SK-N-SH (cell line): ENCODE measurements around the gene TBCD. TPM values are rescaled to one million over a fixed set of nuclear protein-coding genes. Genes with fewer than 3 reads are reported as not detected.

Experiments used
- CTCF ChIA-PET: fragments of 300-600, 350-600 bp; formaldehyde crosslinking; extraction: SDS; loops from one replicate; lab custom pipeline; 2021; lab: Yijun Ruan, JAX
- POLR2A ChIA-PET: fragments of 350-600 bp; sonication (Branson Sonifier 250); formaldehyde crosslinking; extraction: SDS; loops from one replicate; lab custom pipeline; 2020; ENCODE audit warnings: antibody characterized with exemption, inconsistent platforms; lab: Yijun Ruan, JAX
- DNase-seq: peaks from one replicate; pipeline ENCODE4 v3.0.0; 2012
- H2AFZ ChIP-seq: fragments of 200-600 bp; sonication (generic); 2 replicates; pipeline ENCODE4 v1.8.1; 2016; ENCODE audit warnings: antibody characterized with exemption, mild to moderate bottlenecking, low read depth
- H3F3A ChIP-seq: fragments of 200-600 bp; sonication (generic); replicated peaks from 2 replicates; pipeline ENCODE3; 2016; ENCODE audit warnings: antibody characterized with exemption, mild to moderate bottlenecking; ENCODE audit not compliant: insufficient read depth
- H3K27ac ChIP-seq, 2 experiments: fragments of 200-500 bp in 1 of 2; fragments of 200-600 bp in 1 of 2; sonication (Bioruptor generic) in 1 of 2; sonication (generic), shearing (Covaris generic) in 1 of 2; 2 replicates each; pipeline versions ENCODE4 v1.5.1 to v1.6.1; 2014 to 2016; ENCODE audit warnings: low read depth in 2 of 2, inconsistent platforms in 1 of 2, low read length in 1 of 2, mild to moderate bottlenecking in 1 of 2, mixed read lengths in 1 of 2
- H3K27me3 ChIP-seq: fragments of 200-600 bp; sonication (generic), shearing (Covaris generic); 2 replicates; pipeline ENCODE4 v1.6.1; 2016; ENCODE audit warnings: mixed run types; ENCODE audit not compliant: insufficient read depth
- H3K36me3 ChIP-seq, 2 experiments: fragments of 200-500 bp in 1 of 2; fragments of 200-600 bp in 1 of 2; sonication (Bioruptor generic) in 1 of 2; sonication (generic) in 1 of 2; replicated peaks in 1 of 2; 2 replicates each; pipeline versions ENCODE3 to v1.5.1; 2014 to 2016; ENCODE audit warnings: low read length in 1 of 2, mild to moderate bottlenecking in 1 of 2; ENCODE audit not compliant: insufficient read depth in 2 of 2, control insufficient read depth in 1 of 2
- H3K4me1 ChIP-seq, 2 experiments: fragments of 200-500 bp in 1 of 2; fragments of 200-600 bp in 1 of 2; sonication (Bioruptor generic) in 1 of 2; sonication (generic), shearing (Covaris generic) in 1 of 2; 2 replicates each; pipeline versions ENCODE4 v1.5.1 to v1.6.1; 2014 to 2016; ENCODE audit warnings: low read depth in 1 of 2, low read length in 1 of 2, mixed run types in 1 of 2; ENCODE audit not compliant: insufficient read depth in 2 of 2, control insufficient read depth in 1 of 2
- H3K4me2 ChIP-seq: fragments of 200-600 bp; sonication (generic), shearing (Covaris generic); 2 replicates; pipeline ENCODE4 v1.6.1; 2017; ENCODE audit warnings: mixed run types
- H3K4me3 ChIP-seq, 2 experiments: fragments of 200-500 bp in 1 of 2; fragments of 200-600 bp in 1 of 2; sonication (Bioruptor generic) in 1 of 2; sonication (generic), shearing (Covaris generic) in 1 of 2; 2 replicates each; pipeline versions ENCODE4 v1.5.1 to v1.8.1; 2014 to 2016; ENCODE audit warnings: low read depth in 2 of 2, inconsistent platforms in 1 of 2, low read length in 1 of 2, mild to moderate bottlenecking in 1 of 2, mixed read lengths in 1 of 2, moderate library complexity in 1 of 2
- H3K79me2 ChIP-seq: fragments of 200-600 bp; sonication (generic); 2 replicates; pipeline ENCODE4 v1.8.1; 2017; ENCODE audit warnings: mild to moderate bottlenecking; ENCODE audit not compliant: insufficient read depth
- H3K9ac ChIP-seq: fragments of 200-600 bp; sonication (generic); 2 replicates; pipeline ENCODE4 v1.6.1; 2017; ENCODE audit warnings: mixed run types
- H3K9me2 ChIP-seq: fragments of 200-600 bp; sonication (generic); 2 replicates; pipeline ENCODE4 v1.6.1; 2017; ENCODE audit warnings: mixed run types
- H3K9me3 ChIP-seq: fragments of 200-600 bp; sonication (generic); 2 replicates; pipeline ENCODE4 v1.6.1; 2017; ENCODE audit warnings: mixed run types, mild to moderate bottlenecking, moderate library complexity
- H4K20me1 ChIP-seq: fragments of 200-600 bp; sonication (generic); 2 replicates; pipeline ENCODE4 v1.6.1; 2017; ENCODE audit warnings: mild to moderate bottlenecking, mixed run types; ENCODE audit not compliant: insufficient read depth
- CHD2 ChIP-seq: fragments of 150-350 bp; IDR thresholded peaks from 2 replicates; pipeline ENCODE4 v1.6.1; 2018; ENCODE audit warnings: low read length; ENCODE audit not compliant: partially characterized antibody
- EP300 ChIP-seq, 2 experiments: IDR thresholded peaks; 2 replicates each; pipeline versions ENCODE4 v1.4.0 to v1.6.1; 2012; ENCODE audit warnings: borderline replicate concordance in 1 of 2, low read depth in 1 of 2, low read length in 1 of 2
- FOXJ3 ChIP-seq: sonication (generic); formaldehyde crosslinking; IDR thresholded peaks from 2 replicates; pipeline ENCODE4 v1.5.1; 2020; ENCODE audit warnings: mild to moderate bottlenecking, missing genetic modification reagents
- GABPA ChIP-seq: IDR thresholded peaks from 2 replicates; pipeline ENCODE4 v1.4.0; 2012; ENCODE audit warnings: low read depth, mild to moderate bottlenecking
- JUND ChIP-seq: IDR thresholded peaks from 2 replicates; pipeline ENCODE4 v1.4.0; 2012
- MXI1 ChIP-seq: IDR thresholded peaks from 2 replicates; pipeline ENCODE4 v1.6.1; 2012; ENCODE audit warnings: mild to moderate bottlenecking, low read depth, low read length, improper control_type of control experiment
- NFIC ChIP-seq: IDR thresholded peaks from 2 replicates; pipeline ENCODE4 v1.4.0; 2012; ENCODE audit warnings: borderline replicate concordance
- NRF1 ChIP-seq: IDR thresholded peaks from 2 replicates; pipeline ENCODE4 v1.6.1; 2012; ENCODE audit warnings: low read depth, mild to moderate bottlenecking, low read length
- RAD21 ChIP-seq: IDR thresholded peaks from 2 replicates; pipeline ENCODE4 v1.6.1; 2012; ENCODE audit warnings: mild to moderate bottlenecking, low read length
- RCOR1 ChIP-seq: fragments of 150-350 bp; IDR thresholded peaks from 2 replicates; pipeline ENCODE4 v1.6.1; 2017; ENCODE audit warnings: antibody characterized with exemption, low read length
- SMC3 ChIP-seq: IDR thresholded peaks from 2 replicates; pipeline ENCODE4 v1.6.1; 2012; ENCODE audit warnings: low read depth, low read length, improper control_type of control experiment
- TAF1 ChIP-seq: IDR thresholded peaks from 2 replicates; pipeline ENCODE4 v1.6.1; 2012; ENCODE audit warnings: low read depth, mild to moderate bottlenecking, low read length, moderate library complexity, borderline replicate concordance
- WGBS: methylation state at CpG from one replicate; pipeline ENCODE4 v1.1.6; 2017; ENCODE audit warnings: low lambda C conversion rate; 5-methylcytosine and 5-hydroxymethylcytosine counted together
- polyA plus RNA-seq, 3 experiments: library from polyadenylated mRNA; depleted of rRNA; stranded (reverse); fragments of >200 nt; gene quantifications; 2 replicates each; pipeline ENCODE4 v1.2.3, GENCODE V29; 2012
- TF ChIP-seq, protein P1 (sequence below): IDR thresholded peaks from 2 replicates; pipeline ENCODE4 v1.6.1; 2012; ENCODE audit warnings: mild to moderate bottlenecking, low read depth, low read length, moderate library complexity
- TF ChIP-seq, protein P2 (sequence below): IDR thresholded peaks from 2 replicates; pipeline ENCODE4 v1.4.0; 2012; ENCODE audit warnings: low read depth, borderline replicate concordance
- TF ChIP-seq, protein P3 (sequence below): IDR thresholded peaks from 2 replicates; pipeline ENCODE4; 2012

The TBCD gene
- polyA plus RNA-seq, 1 of the 3 experiments (the other 2 are of a cell fraction), result 107 TPM

DNA sequence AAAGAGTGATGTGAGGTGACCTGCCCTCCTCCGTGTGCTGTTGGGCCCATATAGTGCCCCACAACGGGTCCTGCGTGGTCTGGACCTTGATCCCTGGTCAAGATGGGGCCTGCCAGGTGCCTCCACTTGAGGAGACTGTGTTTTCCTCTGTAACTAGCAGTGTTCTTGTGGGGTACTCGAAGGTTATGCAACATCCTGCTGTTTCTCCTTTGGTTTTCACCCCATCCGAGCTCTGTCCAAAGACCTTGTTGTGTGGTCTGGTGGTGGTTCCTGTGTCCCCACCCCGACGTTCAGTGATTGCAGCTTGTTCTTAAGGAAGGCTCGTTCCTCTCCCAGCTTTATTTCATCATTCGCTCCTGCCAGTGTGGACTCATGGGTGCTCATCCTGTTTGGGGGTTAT is 126.7 kb downstream of the TBCD start:
- no peaks in the 10 kb centered on the region for H3K27me3 ChIP-seq
- no peaks in the 10 kb centered on the region for H3K36me3 ChIP-seq
- H3K9ac ChIP-seq, result no peak overlapping the region
- H3K4me2 ChIP-seq, result no peak overlapping the region
- TF ChIP-seq RCOR1 (no peak), NRF1 (no peak), SMC3 (no peak), JUND (no peak)
- TF ChIP-seq, protein P1, sequence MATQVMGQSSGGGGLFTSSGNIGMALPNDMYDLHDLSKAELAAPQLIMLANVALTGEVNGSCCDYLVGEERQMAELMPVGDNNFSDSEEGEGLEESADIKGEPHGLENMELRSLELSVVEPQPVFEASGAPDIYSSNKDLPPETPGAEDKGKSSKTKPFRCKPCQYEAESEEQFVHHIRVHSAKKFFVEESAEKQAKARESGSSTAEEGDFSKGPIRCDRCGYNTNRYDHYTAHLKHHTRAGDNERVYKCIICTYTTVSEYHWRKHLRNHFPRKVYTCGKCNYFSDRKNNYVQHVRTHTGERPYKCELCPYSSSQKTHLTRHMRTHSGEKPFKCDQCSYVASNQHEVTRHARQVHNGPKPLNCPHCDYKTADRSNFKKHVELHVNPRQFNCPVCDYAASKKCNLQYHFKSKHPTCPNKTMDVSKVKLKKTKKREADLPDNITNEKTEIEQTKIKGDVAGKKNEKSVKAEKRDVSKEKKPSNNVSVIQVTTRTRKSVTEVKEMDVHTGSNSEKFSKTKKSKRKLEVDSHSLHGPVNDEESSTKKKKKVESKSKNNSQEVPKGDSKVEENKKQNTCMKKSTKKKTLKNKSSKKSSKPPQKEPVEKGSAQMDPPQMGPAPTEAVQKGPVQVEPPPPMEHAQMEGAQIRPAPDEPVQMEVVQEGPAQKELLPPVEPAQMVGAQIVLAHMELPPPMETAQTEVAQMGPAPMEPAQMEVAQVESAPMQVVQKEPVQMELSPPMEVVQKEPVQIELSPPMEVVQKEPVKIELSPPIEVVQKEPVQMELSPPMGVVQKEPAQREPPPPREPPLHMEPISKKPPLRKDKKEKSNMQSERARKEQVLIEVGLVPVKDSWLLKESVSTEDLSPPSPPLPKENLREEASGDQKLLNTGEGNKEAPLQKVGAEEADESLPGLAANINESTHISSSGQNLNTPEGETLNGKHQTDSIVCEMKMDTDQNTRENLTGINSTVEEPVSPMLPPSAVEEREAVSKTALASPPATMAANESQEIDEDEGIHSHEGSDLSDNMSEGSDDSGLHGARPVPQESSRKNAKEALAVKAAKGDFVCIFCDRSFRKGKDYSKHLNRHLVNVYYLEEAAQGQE, result no peak
- peaks cover 27% of the 10 kb centered on the region; the same call in 1 of the 2 replicates for H3K79me2 ChIP-seq
- POLR2A ChIA-PET, result no interaction called here
- H3K27ac ChIP-seq, result no peak overlapping the region
- H3K9me2 ChIP-seq, result no peaks in the 10 kb centered on the region
- H3K4me1 ChIP-seq, result peaks cover 0 to 34% of the 10 kb centered on the region in 2 experiments; a peak in 1 of 4 replicates
- no peak for DNase-seq
- 85% methylated on average over 9 of the region's 9 CpGs for WGBS
- CTCF ChIA-PET, result interaction anchor here (1.0 kb wide), 1 partner anchor 96 kb away, joined by 3 read pairs; no protein-coding TSS in a partner anchor
- no peak overlapping the region for H2AFZ ChIP-seq
- H3F3A ChIP-seq, result peaks cover 8% of the 10 kb centered on the region
- H3K4me3 ChIP-seq, result no peak overlapping the region
- H4K20me1 ChIP-seq, result no peaks in the 10 kb centered on the region
- H3K9me3 ChIP-seq, result no peaks in the 10 kb centered on the region

DNA sequence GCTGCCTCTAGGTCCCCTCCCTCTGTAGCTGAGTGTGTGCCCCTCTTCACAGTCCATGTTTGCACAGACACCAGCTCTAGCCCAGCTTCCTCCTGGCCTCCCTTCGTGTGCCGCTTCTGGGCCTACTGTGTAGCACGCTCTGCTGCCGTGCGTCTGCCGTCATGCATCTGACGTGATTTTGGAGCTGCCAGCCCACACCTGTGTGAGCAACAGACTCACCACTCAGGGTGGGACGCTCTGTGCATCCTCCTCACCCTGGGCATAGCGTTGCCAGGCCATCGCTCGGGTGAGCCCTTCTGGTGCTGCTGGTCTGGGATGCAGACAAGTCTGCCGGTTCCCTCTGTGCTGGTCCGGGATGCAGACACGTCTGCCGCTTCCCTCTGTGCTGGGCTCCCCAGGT is 127.4 kb downstream of the TBCD start:
- Histone ChIP-seq H3K79me2 (peaks cover 27% of the 10 kb centered on the region; the same call in 1 of the 2 replicates), H3K4me2 (no peak overlapping the region), H3K9ac (no peak overlapping the region), H3K36me3 (no peaks in the 10 kb centered on the region), H3K4me1 (peaks cover 0 to 42% of the 10 kb centered on the region in 2 experiments; a peak in 1 of 4 replicates), H3K9me3 (no peaks in the 10 kb centered on the region), H3K27ac (no peak overlapping the region; a peak in 1 of 4 replicates), H3K4me3 (no peak overlapping the region), H3F3A (peaks cover 8% of the 10 kb centered on the region), H2AFZ (no peak overlapping the region), H4K20me1 (no peaks in the 10 kb centered on the region), H3K27me3 (no peaks in the 10 kb centered on the region), H3K9me2 (no peaks in the 10 kb centered on the region)
- no peak for DNase-seq
- CTCF ChIA-PET, result interaction anchor here (1.0 kb wide), 1 partner anchor 97 kb away, joined by 3 read pairs; no protein-coding TSS in a partner anchor
- POLR2A ChIA-PET, result no interaction called here
- 97% methylated on average over 13 of the region's 15 CpGs for WGBS
- TF ChIP-seq CHD2 (no peak), RCOR1 (no peak), MXI1 (no peak), TAF1 (no peak), GABPA (no peak), FOXJ3 (CRISPR knock-in tag) (no peak), RAD21 (no peak), EP300 (IDR thresholded peaks at IDR 0.05; ENCODE audit: borderline replicate concordance in 1 of 2, low read depth in 1 of 2, low read length in 1 of 2) (no peak), NFIC (no peak), NRF1 (no peak)
- TF ChIP-seq, protein P2, sequence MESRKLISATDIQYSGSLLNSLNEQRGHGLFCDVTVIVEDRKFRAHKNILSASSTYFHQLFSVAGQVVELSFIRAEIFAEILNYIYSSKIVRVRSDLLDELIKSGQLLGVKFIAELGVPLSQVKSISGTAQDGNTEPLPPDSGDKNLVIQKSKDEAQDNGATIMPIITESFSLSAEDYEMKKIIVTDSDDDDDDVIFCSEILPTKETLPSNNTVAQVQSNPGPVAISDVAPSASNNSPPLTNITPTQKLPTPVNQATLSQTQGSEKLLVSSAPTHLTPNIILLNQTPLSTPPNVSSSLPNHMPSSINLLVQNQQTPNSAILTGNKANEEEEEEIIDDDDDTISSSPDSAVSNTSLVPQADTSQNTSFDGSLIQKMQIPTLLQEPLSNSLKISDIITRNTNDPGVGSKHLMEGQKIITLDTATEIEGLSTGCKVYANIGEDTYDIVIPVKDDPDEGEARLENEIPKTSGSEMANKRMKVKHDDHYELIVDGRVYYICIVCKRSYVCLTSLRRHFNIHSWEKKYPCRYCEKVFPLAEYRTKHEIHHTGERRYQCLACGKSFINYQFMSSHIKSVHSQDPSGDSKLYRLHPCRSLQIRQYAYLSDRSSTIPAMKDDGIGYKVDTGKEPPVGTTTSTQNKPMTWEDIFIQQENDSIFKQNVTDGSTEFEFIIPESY, result no peak
- TF ChIP-seq, protein P3, sequence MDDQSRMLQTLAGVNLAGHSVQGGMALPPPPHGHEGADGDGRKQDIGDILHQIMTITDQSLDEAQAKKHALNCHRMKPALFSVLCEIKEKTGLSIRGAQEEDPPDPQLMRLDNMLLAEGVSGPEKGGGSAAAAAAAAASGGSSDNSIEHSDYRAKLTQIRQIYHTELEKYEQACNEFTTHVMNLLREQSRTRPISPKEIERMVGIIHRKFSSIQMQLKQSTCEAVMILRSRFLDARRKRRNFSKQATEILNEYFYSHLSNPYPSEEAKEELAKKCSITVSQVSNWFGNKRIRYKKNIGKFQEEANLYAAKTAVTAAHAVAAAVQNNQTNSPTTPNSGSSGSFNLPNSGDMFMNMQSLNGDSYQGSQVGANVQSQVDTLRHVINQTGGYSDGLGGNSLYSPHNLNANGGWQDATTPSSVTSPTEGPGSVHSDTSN, result no peak
- TF ChIP-seq, protein P1, result no peak
